Measurements from ENCODE around the gene KANSL1. TPM values are rescaled to one million over a fixed set of nuclear protein-coding genes. Genes with fewer than 3 reads are reported as not detected.

The KANSL1 gene
- total and polyA plus RNA-seq, 12 donors: 23.2 to 81.2 (median 58.0) TPM

GRCh38 chr17:46121165-46121764, 72.0 kb downstream of the KANSL1 start:
- Histone ChIP-seq H3K9me3 (replicated peaks in 1 of 3) (no peaks in the 10 kb centered on the region), H3K4me3 (no peak overlapping the region), H3K36me3 (replicated peaks in 1 of 2) (no peaks in the 10 kb centered on the region), H3K4me1 (replicated peaks in 1 of 2) (peaks cover 17 to 80% of the 10 kb centered on the region in 2 donors), H3K27ac (no peak overlapping the region), H3K27me3 (no peaks in the 10 kb centered on the region)
- DNase-seq: no peak
- intact Hi-C loops (cut with DNase I): no loop called here
- WGBS, 4 donors: 13 to 30% (median 25%) methylated on average over 1 of the region's 1 CpG
- no peak for TF ChIP-seq POLR2A (IDR thresholded peaks at IDR 0.05)
- TF ChIP-seq CTCF (IDR thresholded peaks at IDR 0.05): no peak

DNA sequence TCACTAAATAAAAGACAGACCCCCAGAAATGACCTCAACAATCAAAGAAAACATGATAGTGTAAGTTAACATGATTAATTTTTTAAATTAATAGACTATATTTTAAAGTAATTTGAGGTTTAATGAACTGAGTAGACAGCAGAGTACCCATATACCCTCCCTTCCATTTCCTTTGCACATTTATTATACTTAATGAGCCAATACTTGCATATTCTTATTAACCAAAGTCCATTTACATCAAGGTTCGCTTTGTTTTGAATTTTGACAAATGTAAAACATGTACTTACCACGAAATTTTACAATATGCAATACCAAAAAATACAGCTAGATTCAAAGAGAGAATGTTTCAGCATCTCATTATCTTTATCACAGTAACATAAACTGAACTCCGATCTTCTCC, 72.7 kb downstream of the KANSL1 start:
- Histone ChIP-seq H3K4me3 (no peak overlapping the region), H3K9me3 (replicated peaks in 1 of 3) (no peaks in the 10 kb centered on the region), H3K27me3 (no peaks in the 10 kb centered on the region), H3K27ac (no peak overlapping the region), H3K4me1 (replicated peaks in 1 of 2) (peaks cover 17 to 83% of the 10 kb centered on the region in 2 donors), H3K36me3 (replicated peaks in 1 of 2) (no peaks in the 10 kb centered on the region)
- TF ChIP-seq CTCF (IDR thresholded peaks at IDR 0.05): no peak
- no peak for TF ChIP-seq POLR2A (IDR thresholded peaks at IDR 0.05)
- intact Hi-C loops (cut with DNase I): no loop called here
- WGBS, 4 donors: 87 to 93% (median 92%) methylated on average over 3 of the region's 3 CpGs
- no peak for DNase-seq

- intact Hi-C loops (cut with DNase I): no loop called here
- no peak for DNase-seq
- no peak for TF ChIP-seq POLR2A (IDR thresholded peaks at IDR 0.05)
- no peak for TF ChIP-seq CTCF (IDR thresholded peaks at IDR 0.05)
- Histone ChIP-seq H3K9me3 (replicated peaks in 1 of 3) (no peaks in the 10 kb centered on the region), H3K4me1 (replicated peaks in 1 of 2) (peaks cover 17 to 82% of the 10 kb centered on the region in 2 donors), H3K36me3 (replicated peaks in 1 of 2) (no peaks in the 10 kb centered on the region), H3K4me3 (no peak overlapping the region), H3K27me3 (no peaks in the 10 kb centered on the region), H3K27ac (no peak overlapping the region)
Measured at GRCh38 chr17:46120078-46120477, 73.2 kb downstream of the KANSL1 start.

DNA sequence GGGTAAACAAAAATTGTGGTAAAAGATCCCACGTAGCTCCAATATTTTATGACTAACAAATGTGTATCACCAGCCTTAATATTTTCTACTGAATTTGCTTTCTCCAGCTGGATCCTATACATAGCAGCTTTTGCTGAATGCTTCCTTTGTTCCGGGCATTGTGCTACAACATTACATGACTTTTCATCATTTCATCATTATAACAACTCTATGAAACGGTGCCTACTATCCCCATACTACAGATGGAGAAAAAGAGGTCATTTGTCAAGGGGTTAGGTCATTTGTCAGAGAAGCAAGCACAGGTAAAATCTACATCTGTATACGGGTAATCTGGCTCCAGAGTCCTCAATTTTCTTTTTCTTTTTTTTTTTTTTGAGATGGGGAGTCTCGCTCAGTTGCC, 74.3 kb downstream of the KANSL1 start:
- intact Hi-C loops (cut with DNase I): loop anchor here in 1 of 2 donors (10.0 kb wide), 1 partner anchor 54 kb away; no protein-coding TSS in a partner anchor
- H3K36me3 ChIP-seq (replicated peaks in 1 of 2): no peaks in the 10 kb centered on the region
- no peaks in the 10 kb centered on the region for H3K9me3 ChIP-seq (replicated peaks in 1 of 3)
- peaks cover 17 to 77% of the 10 kb centered on the region in 2 donors for H3K4me1 ChIP-seq (replicated peaks in 1 of 2)
- no peak overlapping the region for H3K4me3 ChIP-seq
- H3K27ac ChIP-seq: no peak overlapping the region
- H3K27me3 ChIP-seq: no peaks in the 10 kb centered on the region
- no peak for DNase-seq
- TF ChIP-seq CTCF (IDR thresholded peaks at IDR 0.05): no peak
- WGBS, 4 donors: 96 to 99% (median 97%) methylated on average over 5 of the region's 5 CpGs
